HG03354 (cell line): ENCODE data around the gene CHN2.

Experiments
- ATAC-seq: cut with Tn5 transposase; IDR thresholded peaks from one replicate; pipeline ENCODE4 v1.9.1; 2021; ENCODE audit warnings: mild to moderate bottlenecking; ENCODE audit not compliant: unreplicated experiment, poor library complexity, severe bottlenecking

CHN2 gene

DNA sequence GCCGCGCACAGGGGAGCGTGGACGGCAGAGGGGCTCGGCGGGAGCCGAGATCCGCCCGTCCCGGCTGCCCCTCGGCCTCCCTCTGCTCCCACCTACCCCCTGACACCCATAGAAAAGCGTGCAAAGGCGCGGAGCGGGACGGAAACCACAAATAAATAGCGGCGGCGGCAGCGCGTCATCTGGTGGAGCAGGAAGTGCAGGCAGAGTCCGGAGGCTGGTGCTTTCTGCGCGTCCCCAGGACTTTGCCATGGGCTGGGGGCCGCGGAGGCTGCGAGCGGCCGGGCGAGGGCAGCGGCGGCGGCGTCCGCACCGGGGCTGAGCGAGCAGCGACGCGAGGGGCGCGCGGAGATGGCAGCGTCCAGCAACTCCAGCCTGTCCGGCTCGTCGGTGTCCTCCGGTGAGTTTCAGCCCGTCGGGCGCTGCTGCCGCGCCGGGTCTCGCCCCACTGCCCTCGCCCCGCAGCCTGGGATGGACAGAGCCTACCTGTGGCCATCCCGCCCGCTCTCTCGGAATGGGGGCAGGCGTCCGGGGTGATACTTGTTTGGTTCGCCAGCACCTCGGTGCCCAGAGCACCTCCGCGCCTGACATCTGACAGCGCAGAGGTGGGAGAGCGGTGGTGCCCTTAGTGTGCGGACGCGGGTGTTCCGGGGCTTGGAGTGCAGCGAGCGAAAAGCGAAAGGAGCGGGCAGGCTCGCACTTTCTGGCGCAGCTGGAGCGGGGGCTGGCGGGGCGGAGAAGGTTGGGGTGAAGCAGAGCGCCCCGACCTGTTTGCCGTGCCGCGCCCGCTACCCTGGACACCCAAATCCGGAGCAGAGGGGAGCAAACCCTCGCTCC lies at the start of gene CHN2:
CHN2 (plus strand) TSS at position 182 of the 834 bp plus-strand sequence.
- ATAC-seq, result peak; percentile 56

DNA sequence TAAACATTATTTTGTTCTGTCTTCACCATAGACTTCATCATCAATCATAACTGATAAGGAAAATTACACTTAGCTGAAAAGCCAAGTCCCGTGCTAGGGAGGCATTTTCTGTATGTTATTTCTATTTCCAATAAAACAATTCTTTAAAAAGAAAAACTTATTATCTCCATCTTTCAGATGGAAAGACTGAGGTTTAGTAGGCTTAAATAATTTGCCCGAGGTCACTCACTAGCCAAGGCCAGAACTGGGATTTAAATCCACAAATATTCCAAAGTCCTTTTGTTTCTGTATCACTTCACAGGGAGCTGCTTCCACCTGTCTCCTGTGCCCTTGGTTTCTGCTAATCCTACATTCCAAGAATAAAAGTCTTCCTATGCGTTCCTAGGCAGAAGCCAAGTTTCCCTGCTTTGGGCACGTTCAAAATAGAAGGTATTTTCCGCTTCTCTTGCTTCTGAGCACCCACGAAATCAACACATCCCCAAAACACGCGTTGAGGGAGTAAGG lies 49.0 kb upstream of the CHN2 start:
- no peak for ATAC-seq

DNA sequence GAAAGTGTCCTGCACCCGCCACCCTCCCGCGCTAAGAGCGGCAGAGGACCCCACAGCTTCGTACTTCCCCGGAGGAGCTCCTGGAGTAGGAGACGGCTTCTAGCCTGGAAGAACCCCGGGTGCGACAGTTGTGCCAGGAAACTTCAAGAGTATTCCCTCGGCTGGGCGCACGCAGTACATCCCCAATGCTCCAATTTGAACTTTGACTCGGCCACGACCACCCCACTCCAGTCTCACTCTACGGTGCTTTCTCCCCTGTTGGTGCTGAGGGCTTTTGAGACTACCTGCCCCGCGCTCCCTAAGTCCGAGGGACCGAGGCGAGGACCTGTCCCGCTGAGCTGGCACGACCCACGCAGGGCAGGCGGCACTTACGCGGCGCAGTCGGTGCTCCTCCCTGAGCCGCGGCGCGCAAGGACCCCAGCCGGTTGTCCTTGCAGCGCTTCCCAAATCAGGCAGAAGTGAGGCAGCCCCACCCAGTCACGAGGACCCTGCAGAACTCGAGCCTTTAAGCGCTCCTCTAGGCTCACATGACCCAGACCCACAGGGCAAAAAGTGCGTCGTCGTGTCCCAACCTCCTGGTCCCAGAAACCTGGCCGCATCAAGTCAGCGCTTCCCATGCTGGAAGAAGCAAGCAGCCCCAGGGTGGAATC lies 48.4 kb upstream of the CHN2 start, which contains the start of gene CPVL:
CPVL (minus strand) TSS at position 481 of the 650 bp plus-strand sequence. CDS start 25,476 bp downstream, outside the sequence.
- no peak for ATAC-seq

DNA sequence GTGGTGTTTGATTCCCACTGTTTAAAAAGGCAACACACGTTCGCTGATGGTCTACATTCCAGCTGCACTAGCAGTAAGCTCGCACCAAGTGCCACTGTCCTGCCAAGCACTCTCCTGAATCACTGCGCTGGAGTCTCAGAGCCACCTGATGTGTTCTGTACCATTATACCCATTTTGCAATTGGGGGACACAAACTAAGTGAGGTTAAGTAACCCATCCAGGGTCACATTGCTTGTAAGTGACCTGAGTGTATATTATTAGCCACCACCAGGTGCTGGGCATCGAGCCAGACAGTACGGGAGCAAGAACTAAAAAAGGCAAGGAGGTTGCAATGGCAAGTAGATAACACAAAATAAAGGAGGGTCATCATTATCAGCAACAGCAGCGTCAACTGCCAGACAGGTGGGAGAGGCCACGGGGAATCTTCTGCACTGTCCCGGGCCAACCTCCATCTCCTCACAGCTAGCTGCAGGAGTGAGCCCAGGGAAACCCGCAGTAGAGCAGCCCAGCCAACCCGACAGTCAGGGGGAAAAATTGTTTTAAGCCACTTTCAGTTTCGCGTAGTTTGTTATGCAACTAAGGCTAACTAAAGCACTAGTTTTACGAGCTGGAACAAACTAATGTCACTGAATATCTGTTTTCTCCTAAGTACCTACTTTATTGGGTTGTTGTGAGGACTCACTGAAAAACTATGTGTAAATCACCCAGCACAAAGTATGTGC lies 47.5 kb upstream of the CHN2 start:
- no peak for ATAC-seq

DNA sequence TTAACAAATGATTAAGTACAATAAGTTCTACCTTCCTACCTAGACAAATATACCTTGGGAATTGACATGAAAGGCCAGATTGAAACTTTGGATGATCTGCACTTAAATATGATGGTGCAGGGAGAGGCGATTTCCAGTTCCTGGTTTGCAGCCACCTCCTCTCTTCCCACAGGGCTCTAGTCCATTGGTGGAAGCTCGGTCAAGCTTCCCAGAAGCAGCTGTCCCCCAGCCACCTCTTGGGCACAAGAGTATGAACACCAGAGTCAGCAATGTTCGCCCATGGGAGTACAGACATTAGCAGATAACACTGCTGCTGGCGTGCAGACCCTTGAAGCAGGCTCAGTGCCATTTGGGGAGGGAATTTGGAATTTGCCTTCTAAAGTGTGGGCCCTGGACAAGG lies 46.8 kb upstream of the CHN2 start:
- no peak for ATAC-seq

DNA sequence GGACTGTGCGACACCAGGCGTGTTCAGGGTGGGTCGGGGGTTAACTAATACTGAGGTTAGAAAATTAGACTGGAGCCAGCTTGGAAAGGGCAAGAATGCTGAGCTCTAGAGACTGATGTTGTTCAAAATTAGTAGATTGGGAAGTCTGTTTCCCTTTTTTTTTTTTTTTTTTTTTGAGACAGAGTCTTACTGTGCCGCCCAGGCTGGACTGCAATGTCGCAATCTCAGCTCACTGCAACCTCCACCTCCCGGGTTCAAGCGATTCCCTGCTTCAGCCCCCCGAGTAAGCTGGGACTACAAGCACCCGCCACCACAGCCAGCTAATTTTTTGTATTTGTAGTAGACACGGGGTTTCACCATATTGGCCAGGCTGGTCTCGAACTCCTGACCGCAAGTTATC lies 45.5 kb upstream of the CHN2 start:
- ATAC-seq, result no peak

DNA sequence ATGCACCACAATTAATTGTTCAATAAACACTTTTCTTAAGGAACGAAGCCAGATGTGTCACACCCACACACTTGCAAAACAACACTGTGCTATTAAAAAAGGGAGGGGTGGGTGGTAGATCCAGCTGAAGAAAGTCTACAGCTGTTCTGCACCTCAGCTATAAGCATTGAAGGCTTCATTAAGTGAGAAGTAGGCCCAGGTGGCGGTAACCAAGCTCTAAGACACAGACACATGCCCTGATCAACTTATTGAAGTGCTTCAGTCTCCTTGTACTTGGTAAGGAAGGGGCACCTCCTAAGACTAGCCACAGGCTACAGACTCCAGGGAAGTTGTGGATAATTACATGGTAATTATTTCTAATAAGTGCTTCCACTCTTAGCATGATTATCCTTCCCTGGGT lies 43.7 kb upstream of the CHN2 start:
- no peak for ATAC-seq

DNA sequence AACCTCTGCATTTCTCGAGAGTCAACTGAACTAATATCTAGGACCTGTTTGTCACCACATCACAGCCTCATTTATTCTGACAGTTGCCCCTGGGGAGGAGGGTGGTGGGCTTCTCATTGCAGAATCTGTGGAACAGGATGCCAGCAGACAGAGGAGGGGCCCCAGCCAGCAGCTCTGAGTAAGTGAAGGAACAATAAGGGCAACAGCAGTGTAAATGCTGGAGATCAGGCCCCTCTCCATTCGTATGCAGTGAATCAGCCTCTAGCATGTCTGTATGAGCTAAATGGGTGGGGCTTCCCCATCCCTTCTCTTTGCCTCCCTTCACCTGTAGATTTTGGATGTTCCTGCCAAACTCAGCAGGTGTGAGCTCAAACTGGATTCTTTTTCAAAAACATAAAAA lies 40.5 kb upstream of the CHN2 start:
- no peak for ATAC-seq

DNA sequence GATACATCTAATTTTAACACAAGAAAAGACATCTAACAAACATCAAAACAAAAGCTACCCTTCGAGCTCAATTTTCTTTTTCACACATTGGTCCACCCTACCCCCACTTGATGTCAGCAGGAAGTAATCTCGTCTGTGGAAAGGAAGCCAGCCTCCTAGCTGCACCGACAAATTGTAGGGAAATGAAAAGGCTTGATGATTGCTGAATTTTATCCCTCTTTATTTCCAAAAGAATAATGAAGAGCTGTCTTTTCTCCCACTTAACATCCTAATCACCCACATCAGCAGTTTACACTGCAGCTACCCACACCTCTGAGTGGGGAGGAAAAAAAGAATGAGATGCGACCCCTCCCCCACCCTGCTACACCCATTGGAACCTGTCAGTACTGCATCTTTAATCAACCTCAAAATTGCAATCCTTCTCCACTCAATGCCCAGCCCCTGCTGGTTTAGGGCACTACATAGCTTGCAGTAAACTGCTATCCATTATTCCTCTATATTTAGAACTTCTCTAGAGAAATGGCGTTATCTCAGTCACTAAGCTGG lies 37.6 kb upstream of the CHN2 start:
- no peak for ATAC-seq

DNA sequence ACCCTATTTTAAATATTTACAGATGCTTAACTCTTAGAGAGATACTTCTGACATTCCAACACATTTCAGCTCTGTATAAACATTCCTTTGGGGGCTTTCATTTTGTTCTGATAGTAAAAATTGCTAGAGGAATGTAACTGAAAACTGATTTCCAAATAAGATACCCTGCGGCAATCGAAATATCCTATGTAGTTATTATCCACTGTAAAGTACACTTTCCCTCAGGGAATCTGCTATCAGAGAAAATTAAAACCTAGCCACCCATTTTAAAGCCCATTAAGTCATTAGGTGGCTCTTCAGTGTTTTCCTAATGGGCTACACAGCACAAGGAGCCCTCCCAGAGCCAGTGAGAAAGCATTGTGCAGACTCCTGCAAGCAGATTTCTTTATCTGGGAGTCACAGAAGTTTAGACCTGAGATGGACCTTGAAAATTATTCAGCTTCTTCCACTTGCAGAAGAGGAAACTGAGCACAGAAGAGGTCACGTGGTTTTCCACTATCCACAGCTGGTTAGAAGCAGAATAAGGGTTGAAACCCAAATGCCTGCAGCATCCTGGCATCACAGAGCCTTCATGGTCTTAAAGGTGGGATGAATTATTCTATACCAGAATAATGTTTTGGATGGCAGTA lies 35.7 kb upstream of the CHN2 start:
- no peak for ATAC-seq

DNA sequence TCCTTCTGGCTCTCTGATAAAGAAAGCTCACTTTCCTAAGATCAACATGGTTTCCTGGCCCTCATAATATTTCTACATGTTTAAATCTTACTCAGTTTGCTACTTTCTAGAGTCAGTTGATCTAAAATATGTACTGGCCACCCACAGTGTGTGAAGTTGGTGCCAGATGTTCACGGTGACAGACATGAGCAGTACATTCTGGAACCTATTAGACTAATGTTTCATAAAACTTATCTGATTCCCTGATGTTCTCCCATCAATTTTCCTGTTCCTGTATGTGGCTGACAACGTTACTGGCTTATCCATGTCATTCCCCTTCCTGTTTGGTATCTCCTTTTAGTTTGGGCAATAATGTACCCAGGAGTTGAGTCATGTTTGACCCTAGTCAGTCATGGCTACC lies 34.5 kb upstream of the CHN2 start:
- no peak for ATAC-seq

DNA sequence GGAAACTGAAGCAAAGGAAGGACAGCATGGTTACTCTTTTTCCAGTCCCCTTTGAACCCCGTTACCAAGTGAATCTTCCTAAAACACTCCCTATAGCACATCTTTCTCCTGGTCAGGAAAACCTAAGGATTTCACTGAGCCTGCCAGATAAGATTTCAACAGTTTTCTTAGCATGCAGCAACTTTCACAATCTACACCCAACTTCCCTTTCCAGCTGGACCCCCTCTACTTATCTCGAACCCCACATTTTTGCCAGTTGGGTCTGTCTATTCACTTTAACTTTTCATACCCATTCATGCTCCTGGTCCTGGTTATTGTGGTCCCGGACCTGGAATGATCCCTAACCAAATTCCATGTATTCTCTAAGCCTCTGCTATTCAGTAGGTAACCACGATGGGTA lies 33.3 kb upstream of the CHN2 start:
- no peak for ATAC-seq

DNA sequence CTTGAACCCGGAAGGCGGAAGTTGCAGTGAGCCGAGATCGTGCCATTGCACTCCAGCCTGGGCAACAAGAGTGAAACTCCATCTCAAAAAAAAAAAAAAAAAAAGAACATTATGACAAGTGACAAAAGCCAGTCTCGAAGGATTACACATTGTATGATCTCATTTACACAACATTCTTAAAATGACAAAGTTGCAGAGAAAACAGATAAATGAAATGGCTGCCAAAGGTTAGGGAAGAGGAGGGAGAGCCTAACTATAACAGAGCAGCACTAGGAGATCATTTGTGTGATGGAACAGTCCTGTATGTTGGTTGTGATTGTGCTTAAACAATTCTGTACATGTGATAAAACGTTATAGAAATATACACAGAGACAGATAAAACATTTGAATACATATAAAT lies 32.0 kb upstream of the CHN2 start:
- ATAC-seq, result no peak

DNA sequence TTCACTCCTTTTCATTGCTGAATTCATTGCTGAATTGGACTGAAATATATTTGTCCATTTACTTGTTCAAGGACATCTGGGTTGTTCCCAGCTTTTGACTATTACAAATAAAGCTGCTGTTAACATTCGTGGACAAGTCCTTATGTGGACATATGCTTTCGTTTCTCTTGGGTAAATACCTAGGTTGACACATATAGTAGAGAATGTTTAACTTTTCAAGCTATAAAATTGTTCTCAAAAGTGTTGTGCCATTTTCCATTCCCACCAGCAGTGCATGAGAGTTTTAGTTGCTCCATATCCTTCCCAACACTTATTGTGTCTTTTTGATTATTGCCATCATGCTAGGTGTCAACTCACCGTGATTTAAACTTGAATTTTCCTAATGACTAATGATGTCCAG lies 30.7 kb upstream of the CHN2 start:
- ATAC-seq, result no peak

DNA sequence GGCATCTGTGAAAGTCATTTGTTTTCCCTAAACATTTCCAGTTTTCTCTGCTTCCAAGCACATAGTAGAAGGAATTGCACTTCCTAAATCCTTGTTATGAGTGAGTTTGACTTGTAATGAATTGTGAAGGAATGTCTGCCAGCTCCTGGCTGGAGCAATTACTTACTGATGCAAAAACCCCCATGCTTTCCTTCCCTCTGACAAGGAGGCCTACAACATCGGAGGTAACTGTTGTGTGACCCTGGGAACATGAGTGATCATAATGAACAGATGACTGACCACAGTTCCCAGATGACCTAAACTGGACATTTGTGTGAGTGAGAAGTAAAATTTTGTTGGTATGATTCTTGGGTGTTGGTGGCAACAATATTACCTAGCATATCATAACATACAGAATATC lies 26.9 kb upstream of the CHN2 start:
- ATAC-seq, result no peak

DNA sequence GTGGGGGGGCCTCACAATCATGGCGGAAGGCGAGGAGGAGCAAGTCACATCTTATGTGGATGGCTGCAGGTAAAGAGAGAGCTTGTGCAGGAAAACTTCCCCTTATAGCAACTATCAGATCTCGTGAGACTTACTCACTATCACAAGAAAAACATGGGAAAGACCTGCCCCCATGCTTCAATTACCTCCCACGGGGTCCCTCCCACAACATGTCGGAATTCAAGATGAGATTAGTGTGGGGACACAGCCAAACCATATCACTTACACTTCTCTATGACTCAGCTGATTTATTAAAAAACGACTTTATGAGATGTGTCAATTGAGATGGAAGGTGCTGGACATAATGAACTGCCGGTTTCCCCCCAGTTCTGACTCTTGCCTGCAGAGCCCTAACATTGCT lies 23.8 kb upstream of the CHN2 start:
- ATAC-seq, result no peak

DNA sequence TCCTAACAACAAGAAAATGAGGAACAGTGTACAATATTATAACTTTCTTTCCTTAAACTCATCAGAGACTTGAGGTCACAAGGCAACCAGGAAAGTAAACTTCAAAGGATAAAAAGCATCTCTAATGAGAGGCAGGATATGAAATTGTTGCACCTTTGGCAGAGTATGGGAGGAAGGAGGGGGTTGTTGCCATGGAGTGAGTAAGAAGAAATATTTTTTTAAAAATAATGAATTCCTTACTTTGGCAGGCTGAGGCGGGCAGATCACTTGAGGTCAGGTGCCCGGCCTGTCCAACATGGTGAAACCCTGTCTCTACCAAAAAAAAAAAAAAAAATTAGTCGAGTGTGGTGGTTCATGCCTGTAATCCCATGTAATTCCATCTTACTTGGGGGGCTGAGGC lies 21.1 kb upstream of the CHN2 start:
- no peak for ATAC-seq

DNA sequence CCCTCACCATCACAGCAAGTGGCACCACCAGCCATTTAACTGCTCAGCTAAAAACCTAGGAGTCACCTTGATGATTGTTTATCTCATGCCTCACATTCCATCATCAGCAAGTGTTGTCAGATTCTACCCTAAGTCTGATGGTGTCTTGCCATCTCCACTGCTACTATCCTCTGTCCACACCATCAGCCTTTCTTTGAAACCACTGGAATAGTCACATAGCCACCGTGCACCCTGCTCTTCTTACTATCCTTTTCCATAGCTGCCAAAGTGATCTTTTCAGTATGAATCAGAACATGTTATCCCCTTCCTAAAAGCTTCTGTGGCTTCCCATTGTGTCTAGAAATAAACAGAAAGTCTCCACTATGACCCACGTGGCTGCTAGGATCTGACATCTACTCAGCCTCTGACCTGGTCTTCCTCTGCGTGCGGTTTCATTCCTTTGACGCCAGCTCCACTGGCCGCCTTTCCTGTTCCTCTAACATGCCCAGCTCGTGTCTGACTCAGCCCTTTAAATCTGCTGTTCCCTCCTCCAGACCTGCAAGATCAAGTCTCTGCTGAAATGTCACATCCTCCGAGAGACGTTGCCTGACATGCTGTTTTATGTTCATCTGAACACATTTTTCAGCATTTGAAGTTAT lies 16.5 kb upstream of the CHN2 start:
- no peak for ATAC-seq

DNA sequence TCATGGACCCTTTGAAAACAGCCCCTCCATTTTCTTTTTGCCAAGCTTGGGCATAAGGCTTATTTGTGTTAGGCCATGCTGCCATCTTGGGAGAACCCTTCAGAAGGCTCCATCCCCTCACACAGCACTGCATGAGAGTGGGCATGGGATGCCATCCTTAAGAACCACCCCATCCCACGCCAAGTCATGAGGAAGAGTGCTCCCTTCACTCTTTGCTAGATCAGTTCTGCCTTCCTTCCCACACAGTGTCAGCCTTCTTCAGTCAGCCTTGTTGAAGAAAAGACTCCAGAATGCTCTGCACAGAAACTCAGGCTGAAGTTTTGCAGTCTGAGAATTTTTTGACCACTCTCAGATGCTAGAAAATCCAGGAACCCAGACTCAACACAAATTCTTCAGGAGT lies 15.5 kb upstream of the CHN2 start:
- no peak for ATAC-seq
